NCI-H128 (cell line): ENCODE data around the gene ENPP1.

Experiments
- DNase-seq: peaks from one replicate; lab custom pipeline; 2025; ENCODE audit not compliant: unreplicated experiment; lab: John Stamatoyannopoulos, UW

The ENPP1 gene

GRCh38 chr6:131807644-131808459 lies at the start of gene ENPP1:
ENPP1 (plus strand) TSS chr6:131808020; CDS start chr6:131808036, 16 bp downstream.
- DNase-seq: no peak

- no peak for DNase-seq
Measured at GRCh38 chr6:131758920-131759319, 48.9 kb upstream of the ENPP1 start.

GRCh38 chr6:131761060-131761761 lies 46.6 kb upstream of the ENPP1 start:
- DNase-seq: no peak

GRCh38 chr6:131761762-131762067 lies 46.1 kb upstream of the ENPP1 start:
- DNase-seq: no peak

- DNase-seq: no peak
Measured at GRCh38 chr6:131762984-131763383, 44.8 kb upstream of the ENPP1 start.

- no peak for DNase-seq
Measured at GRCh38 chr6:131763749-131764148, 44.1 kb upstream of the ENPP1 start.

GRCh38 chr6:131764350-131764749 lies 43.5 kb upstream of the ENPP1 start:
- DNase-seq: no peak

- no peak for DNase-seq
Measured at GRCh38 chr6:131765081-131765803, 42.6 kb upstream of the ENPP1 start.

GRCh38 chr6:131765804-131766135 lies 42.0 kb upstream of the ENPP1 start:
- DNase-seq: no peak

- DNase-seq: no peak
Measured at GRCh38 chr6:131766631-131767030, 41.2 kb upstream of the ENPP1 start.

GRCh38 chr6:131768964-131769363 lies 38.9 kb upstream of the ENPP1 start:
- no peak for DNase-seq

GRCh38 chr6:131769385-131770141 lies 38.3 kb upstream of the ENPP1 start:
- no peak for DNase-seq

GRCh38 chr6:131770776-131771175 lies 37.0 kb upstream of the ENPP1 start:
- no peak for DNase-seq

GRCh38 chr6:131773284-131773950 lies 34.4 kb upstream of the ENPP1 start:
- no peak for DNase-seq

GRCh38 chr6:131775886-131776285 lies 31.9 kb upstream of the ENPP1 start:
- DNase-seq: no peak

GRCh38 chr6:131776985-131777384 lies 30.8 kb upstream of the ENPP1 start:
- DNase-seq: no peak

GRCh38 chr6:131778169-131778568 lies 29.7 kb upstream of the ENPP1 start:
- no peak for DNase-seq

- no peak for DNase-seq
Measured at GRCh38 chr6:131779304-131779703, 28.5 kb upstream of the ENPP1 start.

GRCh38 chr6:131780600-131780999 lies 27.2 kb upstream of the ENPP1 start:
- no peak for DNase-seq

GRCh38 chr6:131781687-131782086 lies 26.1 kb upstream of the ENPP1 start:
- DNase-seq: no peak

- DNase-seq: no peak
Measured at GRCh38 chr6:131782764-131783163, 25.1 kb upstream of the ENPP1 start.
